Muscle of back (tissue), 11 donors: ENCODE data around the gene DBN1. TPM values are rescaled to one million over a fixed set of nuclear protein-coding genes. Genes with fewer than 3 reads are reported as not detected.

ENCODE experiments used
- DNase-seq, 3 donors: peaks; one replicate each; pipeline versions ENCODE4 v3.0.0 to v3.0.0-alpha.2; 2013
- polyA plus RNA-seq, 10 donors: library from polyadenylated mRNA; unstranded; fragments of 120-200 nt; gene quantifications; one replicate each; pipeline ENCODE4 v1.2.1, GENCODE V29; 2013; ENCODE audit not compliant: insufficient read length in 10 of 10

The DBN1 gene
- polyA plus RNA-seq, 10 donors = 157 to 266 (median 221) TPM

DNA sequence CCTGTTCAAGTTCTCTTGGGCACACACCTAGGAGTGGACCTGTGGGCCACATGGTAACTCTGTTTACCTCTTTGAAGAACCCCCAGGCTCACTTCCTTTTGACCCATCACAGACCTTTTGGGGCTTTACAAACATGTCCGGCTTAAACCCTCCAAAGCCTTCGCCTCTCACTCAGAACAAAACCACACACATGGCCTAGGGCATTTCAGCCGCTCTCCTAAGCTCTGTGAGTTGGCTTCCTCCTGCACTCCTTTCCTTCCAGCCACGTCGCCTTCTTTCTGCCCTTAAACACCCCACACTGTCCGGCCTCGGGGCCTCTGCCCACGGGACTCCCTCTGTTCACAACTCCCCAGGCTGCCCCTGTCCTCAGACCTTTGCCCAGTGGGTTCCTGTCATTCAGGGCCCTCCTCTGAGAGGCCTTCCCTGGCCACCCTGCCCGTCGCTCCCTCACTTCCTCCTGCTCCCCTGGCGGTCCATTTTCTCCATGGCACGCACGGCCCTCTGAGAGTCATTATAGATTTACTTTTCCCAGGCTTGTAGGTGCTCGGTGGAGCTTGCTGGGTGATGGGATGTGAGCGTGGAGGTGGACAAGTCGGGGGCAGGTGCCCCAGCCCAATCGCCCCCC, 34.3 kb upstream of the DBN1 start:
- DNase-seq = no peak

GRCh38 chr5:177507165-177507564, 33.7 kb upstream of the DBN1 start:
- no peak for DNase-seq

GRCh38 chr5:177505075-177505474, 31.6 kb upstream of the DBN1 start:
- no peak for DNase-seq

DNA sequence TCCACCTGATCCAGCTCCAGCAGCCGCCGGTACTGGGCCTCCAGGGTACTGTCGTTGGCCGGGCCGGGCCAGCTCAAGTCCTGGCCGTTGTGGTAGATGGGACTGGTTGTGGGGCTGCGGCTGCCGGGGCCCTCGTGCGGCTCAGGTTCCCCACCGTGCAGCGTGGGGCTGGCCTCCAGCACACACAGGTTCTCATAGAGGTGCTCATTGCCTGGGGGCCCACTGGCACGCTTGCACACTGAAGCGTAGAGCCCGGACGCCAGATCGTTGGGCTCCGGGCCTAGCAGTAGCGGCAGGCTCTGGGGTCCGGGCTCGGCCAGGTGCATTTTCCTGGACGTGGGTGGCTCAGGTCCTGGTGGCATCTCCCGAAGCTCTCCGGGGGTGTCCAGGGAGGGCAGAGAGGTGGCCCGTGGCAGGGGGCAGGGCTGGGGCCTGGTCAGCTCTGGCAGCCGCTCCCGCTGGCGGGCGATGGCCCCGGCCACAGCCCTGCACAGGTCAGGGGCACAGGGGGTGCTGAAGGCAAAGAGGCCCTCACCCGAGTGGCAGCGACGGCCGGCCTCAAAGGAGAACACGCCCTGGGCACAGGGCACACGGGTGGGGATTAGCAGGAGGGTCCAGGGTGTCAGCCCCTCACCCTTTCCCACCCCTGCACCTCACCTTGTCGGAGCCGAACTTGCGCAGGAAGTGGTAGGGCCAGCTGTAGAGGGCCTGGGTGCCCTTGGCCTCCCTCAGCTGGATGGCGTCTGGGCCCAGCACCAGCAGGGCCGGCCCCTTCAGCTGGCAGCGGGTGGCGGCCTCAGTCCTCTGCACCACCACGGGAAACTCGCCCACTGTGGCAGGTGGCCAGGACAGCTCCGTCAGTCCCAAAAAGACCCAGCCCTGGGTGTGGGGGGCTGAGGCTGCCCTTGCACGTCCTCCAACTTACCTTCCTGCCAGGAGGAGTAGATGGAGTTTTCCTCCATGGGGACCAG, 30.9 kb upstream of the DBN1 start:
- DNase-seq = no peak

DNA sequence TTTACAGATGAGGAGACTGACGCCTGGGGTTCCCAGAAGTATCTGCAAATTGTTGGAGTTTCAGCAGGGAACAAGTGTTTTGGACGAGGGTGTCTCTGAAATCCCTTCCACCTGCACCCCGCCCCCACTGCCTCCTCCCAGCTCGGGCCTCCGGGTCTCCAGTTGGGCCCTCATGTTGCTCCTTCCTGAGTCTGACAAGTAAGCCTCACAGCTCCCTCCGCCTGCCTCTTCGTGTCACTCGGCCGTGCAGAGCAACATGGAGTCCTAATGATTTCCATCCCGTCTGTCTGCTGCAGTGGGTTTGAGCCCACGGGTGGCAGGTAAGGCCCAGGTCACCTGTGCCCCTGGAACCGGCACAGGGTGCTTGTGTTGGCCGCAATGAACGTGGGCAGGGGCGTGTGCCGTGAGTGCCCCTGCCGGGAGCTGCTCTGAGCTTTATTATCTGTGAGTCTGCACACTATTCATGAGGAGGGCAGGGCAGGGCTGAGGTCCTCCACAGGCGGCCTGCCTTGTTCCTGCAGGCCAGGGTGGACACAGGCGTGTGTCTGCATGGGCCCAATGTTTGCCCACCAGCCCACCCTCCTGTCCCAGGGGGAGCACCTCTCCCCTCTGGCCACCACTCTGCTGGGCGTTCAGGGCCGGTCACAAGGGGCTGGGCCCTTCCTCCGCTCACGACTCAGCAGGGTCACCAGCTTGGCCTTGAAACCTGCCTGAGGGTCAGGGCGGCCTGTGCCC, 30.1 kb upstream of the DBN1 start:
- no peak for DNase-seq

GRCh38 chr5:177502886-177503285, 29.5 kb upstream of the DBN1 start:
- DNase-seq = no peak

- no peak for DNase-seq
Measured at GRCh38 chr5:177501874-177502678, 28.6 kb upstream of the DBN1 start.

GRCh38 chr5:177500685-177501522, 27.5 kb upstream of the DBN1 start:
- peak; percentile 75 to 92 (median 88) for DNase-seq

DNA sequence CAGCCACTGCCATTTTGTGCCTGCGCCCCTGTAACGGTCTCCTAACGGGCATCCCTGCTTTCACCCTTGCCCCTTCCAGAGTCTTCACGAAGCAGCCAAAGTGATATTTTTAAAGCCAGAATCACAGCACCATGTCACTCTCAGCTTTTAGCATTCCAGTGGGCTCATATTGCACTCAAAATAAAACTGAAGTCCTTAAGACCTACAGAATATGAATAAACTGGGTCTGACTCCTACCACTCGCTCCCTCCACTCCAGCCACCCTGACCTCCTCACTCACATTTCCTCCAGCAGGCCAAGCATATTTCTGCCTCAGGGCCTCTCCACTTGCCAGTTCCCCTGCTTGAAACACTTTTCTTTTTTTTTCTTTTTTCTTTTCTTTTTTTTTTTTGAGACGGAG, 26.4 kb upstream of the DBN1 start:
- DNase-seq = no peak

- no peak for DNase-seq
Measured at GRCh38 chr5:177498013-177498787, 24.8 kb upstream of the DBN1 start.

- DNase-seq = peak; percentile 97 to 99 (median 99)
Measured at GRCh38 chr5:177497292-177498012, 24.0 kb upstream of the DBN1 start, which contains the start of gene PDLIM7. PDLIM7 (minus strand) TSS chr5:177497604; CDS start chr5:177496512, 1,092 bp downstream.

GRCh38 chr5:177496727-177497291, 23.4 kb upstream of the DBN1 start:
- DNase-seq = peak; percentile 89 to 97 (median 95)

DNA sequence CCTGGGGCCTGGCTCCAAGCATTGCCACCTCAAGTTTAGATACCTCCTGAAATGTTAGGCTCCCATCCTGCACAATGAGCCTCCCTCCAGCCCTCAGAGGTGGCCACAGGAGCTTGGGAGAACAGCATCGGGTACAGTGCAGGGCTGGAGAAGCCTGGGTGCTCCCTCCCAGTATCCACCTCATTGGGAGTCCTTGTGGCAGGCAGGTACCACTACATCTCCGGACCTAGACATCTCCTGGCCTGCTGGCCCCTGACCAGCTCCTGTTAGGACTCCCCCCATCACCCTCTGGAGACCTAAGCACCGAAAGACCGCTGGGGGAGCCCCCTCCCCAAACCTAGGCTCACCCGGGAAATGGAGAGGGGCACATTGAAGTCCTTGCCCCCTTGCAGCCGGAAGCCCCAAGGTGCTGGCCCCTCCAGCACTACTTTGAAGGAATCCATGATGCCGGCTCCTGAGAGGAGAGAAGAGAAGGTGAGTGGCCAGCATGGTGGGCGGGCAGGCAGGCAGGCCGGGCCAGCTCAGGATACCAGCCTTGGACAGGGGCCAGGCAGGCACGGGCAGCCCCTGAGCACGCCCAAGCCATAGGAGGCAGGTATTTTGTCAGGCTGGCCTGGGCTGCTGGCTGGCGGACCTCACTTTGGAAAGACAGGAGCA, 22.8 kb upstream of the DBN1 start:
- DNase-seq = peak in 1 of 3 donors; percentile 59

DNA sequence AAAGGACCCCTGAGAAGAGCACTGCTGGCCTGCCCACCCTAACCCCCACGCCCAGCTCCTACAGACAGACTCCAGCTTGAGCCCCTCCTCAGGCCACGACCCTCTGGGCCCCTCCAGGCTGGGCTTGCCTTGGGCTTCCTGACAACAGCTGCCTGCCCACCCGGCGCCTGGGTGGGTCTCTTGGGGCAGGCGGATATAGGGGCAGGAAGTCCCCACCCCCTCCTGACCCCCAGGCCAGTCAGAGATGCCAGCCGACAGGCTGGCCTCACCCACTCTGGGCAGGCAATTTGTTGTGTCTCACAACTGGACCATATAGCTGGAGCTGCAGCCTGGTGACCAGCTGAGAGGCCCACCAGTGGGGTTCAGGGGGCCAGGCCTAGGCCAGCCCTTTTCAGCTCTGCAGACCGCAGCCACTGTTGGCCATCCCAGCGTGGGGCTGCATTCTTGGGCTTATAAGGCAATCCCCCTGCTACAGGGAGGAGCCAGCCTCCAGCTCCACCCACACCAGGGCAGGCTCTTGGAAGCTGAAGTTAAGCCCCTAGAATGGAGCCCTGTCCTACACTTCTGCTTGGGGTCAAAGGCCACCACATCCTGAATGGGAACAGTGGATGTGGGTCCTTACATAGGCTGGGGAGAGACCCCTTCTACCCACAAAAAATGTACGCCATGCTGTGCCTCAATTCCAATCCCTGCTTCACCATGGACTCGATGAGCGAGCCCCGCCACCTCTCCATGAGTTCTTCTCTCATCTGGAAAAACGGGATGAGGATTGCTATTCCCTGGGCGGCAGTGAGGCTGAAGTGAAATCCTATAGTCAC, 22.0 kb upstream of the DBN1 start:
- peak; percentile 82 to 92 (median 90) for DNase-seq

DNA sequence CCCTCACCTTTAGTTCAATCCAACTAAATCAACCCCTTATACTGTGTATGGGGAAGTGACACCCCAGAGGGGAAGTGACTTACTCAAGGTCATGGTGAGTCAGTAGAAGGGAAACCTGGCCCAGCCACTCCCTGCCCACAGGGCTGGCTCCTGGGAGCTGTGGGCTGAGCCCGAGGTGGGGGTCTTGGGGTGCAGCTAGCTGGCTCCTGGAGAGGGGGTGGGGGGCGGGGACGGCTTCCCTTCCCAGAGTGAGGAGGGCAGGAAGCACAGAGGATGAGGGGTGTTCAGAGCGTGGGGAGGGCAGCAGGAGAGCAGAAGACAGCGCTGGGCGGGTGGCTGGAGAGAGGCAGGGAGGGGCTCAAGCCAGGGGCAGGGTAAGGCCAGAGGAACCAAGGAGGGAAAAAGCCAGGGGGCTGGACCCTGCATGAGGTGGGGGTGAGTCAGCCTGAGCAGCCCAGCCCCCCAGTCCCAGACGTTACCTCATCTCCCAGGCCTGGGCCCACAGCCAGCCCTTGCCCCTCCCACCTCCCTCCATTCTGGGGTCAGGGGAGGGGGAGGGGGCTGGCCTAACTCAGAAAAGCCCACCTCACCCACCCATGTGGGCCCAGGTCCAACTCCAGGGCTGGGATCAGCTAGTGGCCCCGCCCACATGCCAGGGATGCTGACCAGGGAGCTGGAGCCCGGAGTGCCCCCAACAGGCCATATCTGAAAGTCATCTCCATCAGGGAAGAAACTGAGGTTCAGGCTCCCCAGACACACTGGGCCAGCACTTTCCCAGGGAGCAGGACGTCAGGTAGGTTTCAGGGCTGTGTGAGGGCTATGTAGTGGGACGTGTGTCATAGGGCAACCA, 21.1 kb upstream of the DBN1 start:
- DNase-seq = peak; percentile 86 to 90 (median 89)

DNA sequence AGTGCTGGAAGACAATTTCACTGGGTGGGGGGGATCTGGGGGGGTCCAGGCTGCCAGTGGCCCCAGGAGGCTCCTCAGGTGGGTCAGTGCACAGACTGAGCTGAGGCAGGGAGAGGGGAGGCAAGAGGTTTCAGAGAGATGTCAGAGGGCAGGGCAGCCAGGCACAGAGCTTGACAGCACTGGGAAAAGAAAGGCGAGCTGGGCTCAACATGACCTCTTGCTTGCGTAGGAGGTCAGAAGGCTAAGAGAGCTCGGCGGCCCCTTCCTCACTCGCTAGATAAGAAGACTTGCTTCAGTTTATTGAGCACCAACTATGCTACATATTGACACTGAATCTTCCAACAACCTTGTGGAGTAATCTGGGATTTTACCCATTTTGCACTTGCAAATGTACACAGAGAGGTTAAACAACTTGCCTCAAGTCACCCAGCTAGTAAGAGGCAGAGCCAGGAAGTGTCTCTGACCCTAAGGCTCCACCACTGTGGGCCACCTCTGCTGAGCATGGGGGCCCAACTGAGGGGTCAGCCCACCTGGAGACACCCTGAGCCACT, 20.4 kb upstream of the DBN1 start:
- no peak for DNase-seq
